ENCODE measurements around the gene GOLGA8B. TPM values are rescaled to one million over a fixed set of nuclear protein-coding genes. Genes with fewer than 3 reads are reported as not detected.
"Not testable (repeated sequence)": the region's sequence is repeated elsewhere in the genome, so short reads cannot be mapped to it uniquely, and the experiment has no call there.

The GOLGA8B gene
- total and polyA plus RNA-seq, 2 experiments from 2014 or later = 13.5 to 19.8 TPM

DNA sequence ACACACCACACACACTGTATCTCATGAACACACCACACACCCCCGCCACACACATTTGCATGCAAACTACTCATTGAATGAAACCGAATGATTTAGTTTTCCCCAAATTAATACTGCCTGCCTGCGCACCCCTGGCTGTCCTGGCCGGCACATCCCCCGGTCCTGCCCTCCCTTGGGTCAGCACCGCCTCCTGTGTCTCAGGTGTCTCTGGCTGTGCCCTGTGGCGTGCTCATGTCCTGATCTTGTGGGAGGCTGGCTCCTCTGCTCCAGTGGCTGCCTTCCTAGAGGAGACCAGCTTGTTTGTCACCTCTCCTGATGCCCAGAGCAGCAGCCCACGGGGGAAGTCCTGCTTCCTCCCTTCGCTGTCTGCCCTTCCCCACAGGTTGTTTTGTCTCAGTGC is 28.7 kb downstream of the GOLGA8B start:
- H3F3A ChIP-seq (ENCODE audit: insufficient read depth); H3K4me1 ChIP-seq (ENCODE audit: insufficient read depth); H3K4me3 ChIP-seq; H3K36me3 ChIP-seq (ENCODE audit: low read depth); H2AFZ ChIP-seq; H3K4me2 ChIP-seq (ENCODE audit: unreplicated experiment); DNase-seq; H3K9ac ChIP-seq; in situ Hi-C loops (cut with MboI); H3K9me3 ChIP-seq (ENCODE audit: low read depth); H3K27ac ChIP-seq; H3K27me3 ChIP-seq (replicated peaks; ENCODE audit: insufficient read depth); H4K20me1 ChIP-seq (ENCODE audit: insufficient read depth); H3K9me2 ChIP-seq (ENCODE audit: insufficient read depth); H3K79me2 ChIP-seq (ENCODE audit: insufficient read depth): not testable (repeated sequence)
- WGBS, 2 experiments (ENCODE audit: low coverage in 1 of 2, low lambda C conversion rate in 2 of 2, missing lambda C conversion rate in 2 of 2) = 71 to 79% methylated on average over 4 to 7 of the region's 9 CpGs

DNA sequence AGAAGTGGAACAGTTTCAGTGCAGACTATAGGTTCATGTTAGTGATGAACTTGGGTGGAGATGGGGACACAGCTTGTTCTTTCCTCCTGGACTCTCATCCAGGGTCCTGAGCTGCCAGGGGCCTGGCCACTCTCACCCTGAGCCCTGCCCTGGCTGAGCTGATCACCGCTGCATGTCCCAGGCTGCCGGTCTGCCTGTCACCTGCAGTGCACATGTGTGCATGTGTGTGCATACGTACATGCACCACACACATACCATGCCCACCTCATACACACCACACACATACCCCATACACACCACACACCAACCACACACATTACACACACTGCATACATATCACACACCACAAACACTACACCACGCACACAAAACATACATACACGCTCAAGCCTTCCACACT is 29.3 kb downstream of the GOLGA8B start:
- 79 to 80% methylated on average over 3 of the region's 5 CpGs for WGBS, 2 experiments (ENCODE audit: low coverage in 1 of 2, low lambda C conversion rate in 2 of 2, missing lambda C conversion rate in 2 of 2)
- not testable (repeated sequence) for DNase-seq

GRCh38 chr15:34550129-34550528 is 33.3 kb downstream of the GOLGA8B start:
- H3K27me3 ChIP-seq (replicated peaks; ENCODE audit: insufficient read depth); H3K9me2 ChIP-seq (ENCODE audit: insufficient read depth); H2AFZ ChIP-seq; H3K4me1 ChIP-seq (ENCODE audit: insufficient read depth); DNase-seq; H3K79me2 ChIP-seq (ENCODE audit: insufficient read depth); H3K27ac ChIP-seq; H3K36me3 ChIP-seq (ENCODE audit: low read depth); H3K9me3 ChIP-seq (ENCODE audit: low read depth); H3F3A ChIP-seq (ENCODE audit: insufficient read depth); in situ Hi-C loops (cut with MboI); H3K4me2 ChIP-seq (ENCODE audit: unreplicated experiment); H3K4me3 ChIP-seq; H4K20me1 ChIP-seq (ENCODE audit: insufficient read depth); H3K9ac ChIP-seq: not testable (repeated sequence)
- no CpG with 5 or more reads among the region's 3 CpGs for WGBS, 2 experiments (ENCODE audit: low coverage in 1 of 2, low lambda C conversion rate in 2 of 2, missing lambda C conversion rate in 2 of 2)

More for the DNA sequence above, 29.3 kb downstream of the GOLGA8B start:
- H3K27me3 ChIP-seq (replicated peaks; ENCODE audit: insufficient read depth); H3K9me2 ChIP-seq (ENCODE audit: insufficient read depth); H3K4me2 ChIP-seq (ENCODE audit: unreplicated experiment); H3K9me3 ChIP-seq (ENCODE audit: low read depth); H3F3A ChIP-seq (ENCODE audit: insufficient read depth); H3K9ac ChIP-seq; H4K20me1 ChIP-seq (ENCODE audit: insufficient read depth); H3K36me3 ChIP-seq (ENCODE audit: low read depth); H3K4me1 ChIP-seq (ENCODE audit: insufficient read depth); H3K27ac ChIP-seq; H3K79me2 ChIP-seq (ENCODE audit: insufficient read depth); H2AFZ ChIP-seq; H3K4me3 ChIP-seq; in situ Hi-C loops (cut with MboI): not testable (repeated sequence)

- H3K9ac ChIP-seq; H3F3A ChIP-seq (ENCODE audit: insufficient read depth); H3K27ac ChIP-seq; H3K79me2 ChIP-seq (ENCODE audit: insufficient read depth); DNase-seq; H3K9me3 ChIP-seq (ENCODE audit: low read depth); in situ Hi-C loops (cut with MboI); H2AFZ ChIP-seq; H3K9me2 ChIP-seq (ENCODE audit: insufficient read depth); H3K36me3 ChIP-seq (ENCODE audit: low read depth); H3K4me2 ChIP-seq (ENCODE audit: unreplicated experiment); H3K4me1 ChIP-seq (ENCODE audit: insufficient read depth); H4K20me1 ChIP-seq (ENCODE audit: insufficient read depth); H3K27me3 ChIP-seq (replicated peaks; ENCODE audit: insufficient read depth); H3K4me3 ChIP-seq: not testable (repeated sequence)
- 94 to 99% methylated on average over 1 to 2 of the region's 4 CpGs for WGBS, 2 experiments (ENCODE audit: low coverage in 1 of 2, low lambda C conversion rate in 2 of 2, missing lambda C conversion rate in 2 of 2)
These were observed 34.1 kb downstream of the GOLGA8B start for GRCh38 chr15:34549381-34549809.

DNA sequence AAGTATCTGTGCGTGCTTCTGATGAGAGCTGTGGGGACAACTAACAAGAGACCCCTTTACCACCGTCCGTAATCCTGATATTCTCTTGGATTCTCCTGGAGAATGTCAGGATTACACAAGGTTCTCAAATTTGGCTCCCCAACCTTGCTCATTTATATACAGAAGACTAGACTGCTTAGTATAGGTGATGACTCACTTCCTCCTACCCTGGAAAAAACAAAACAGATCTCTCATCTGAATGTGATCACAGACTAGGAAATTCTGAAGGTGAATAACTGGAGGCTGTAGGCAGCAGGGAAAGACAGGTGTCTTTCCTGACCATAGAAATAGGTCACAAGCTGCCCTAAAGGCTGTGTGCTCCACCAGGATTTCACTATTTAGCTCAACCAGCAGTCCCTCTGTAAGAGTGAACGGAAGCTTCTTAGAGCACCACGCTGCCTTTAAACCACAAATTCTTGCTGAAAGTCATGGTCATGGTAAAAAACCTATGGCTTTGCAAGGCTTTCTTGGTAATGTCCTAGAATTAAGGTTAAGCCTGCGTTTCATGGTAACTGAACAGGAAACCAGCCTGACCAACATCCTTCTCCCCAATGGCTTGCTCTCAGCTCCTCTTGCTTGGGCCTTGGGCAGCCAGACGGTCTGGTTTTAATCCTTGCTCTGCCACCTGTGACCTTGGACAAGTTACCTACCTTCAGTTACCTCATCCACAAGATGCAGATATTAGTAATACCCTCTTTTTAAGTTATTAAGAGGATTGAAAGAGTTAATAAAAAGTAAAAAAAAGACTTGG is 39.4 kb downstream of the GOLGA8B start:
- 89 to 91% methylated on average over 3 of the region's 7 CpGs for WGBS, 2 experiments (ENCODE audit: low coverage in 1 of 2, low lambda C conversion rate in 2 of 2, missing lambda C conversion rate in 2 of 2)
- in situ Hi-C loops (cut with MboI); H3K36me3 ChIP-seq (ENCODE audit: low read depth): not testable (repeated sequence)

GRCh38 chr15:34535857-34536256 is 47.6 kb downstream of the GOLGA8B start:
- H3K9me3 ChIP-seq (ENCODE audit: low read depth); H3F3A ChIP-seq (ENCODE audit: insufficient read depth); in situ Hi-C loops (cut with MboI); H3K4me1 ChIP-seq (ENCODE audit: insufficient read depth); H3K9ac ChIP-seq; H3K79me2 ChIP-seq (ENCODE audit: insufficient read depth); H3K27me3 ChIP-seq (replicated peaks; ENCODE audit: insufficient read depth); DNase-seq; H4K20me1 ChIP-seq (ENCODE audit: insufficient read depth); H3K4me2 ChIP-seq (ENCODE audit: unreplicated experiment); H3K9me2 ChIP-seq (ENCODE audit: insufficient read depth); H3K27ac ChIP-seq; H2AFZ ChIP-seq; H3K4me3 ChIP-seq; H3K36me3 ChIP-seq (ENCODE audit: low read depth): not testable (repeated sequence)
- WGBS, 2 experiments (ENCODE audit: low coverage in 1 of 2, low lambda C conversion rate in 2 of 2, missing lambda C conversion rate in 2 of 2) = no CpG with 5 or more reads among the region's 13 CpGs

More for the DNA sequence above, 39.4 kb downstream of the GOLGA8B start:
- not testable (repeated sequence) for H3K4me1 ChIP-seq (ENCODE audit: insufficient read depth); H4K20me1 ChIP-seq (ENCODE audit: insufficient read depth); H2AFZ ChIP-seq; H3K27ac ChIP-seq; H3K9me2 ChIP-seq (ENCODE audit: insufficient read depth); H3K4me3 ChIP-seq; H3K27me3 ChIP-seq (replicated peaks; ENCODE audit: insufficient read depth); H3K9ac ChIP-seq; H3K9me3 ChIP-seq (ENCODE audit: low read depth); H3F3A ChIP-seq (ENCODE audit: insufficient read depth); H3K79me2 ChIP-seq (ENCODE audit: insufficient read depth); DNase-seq; H3K4me2 ChIP-seq (ENCODE audit: unreplicated experiment)

Measured in GM23248 (cell line).